ENCODE results near the gene CBLB.
A peak's percentile ranks its signal among the peaks of the same experiment; 100 is the strongest.
"Not testable (repeated sequence)": the region's sequence is repeated elsewhere in the genome, so short reads cannot be mapped to it uniquely, and the experiment has no call there.

The CBLB gene

GRCh38 chr3:105781871-105782270 is 86.9 kb downstream of the CBLB start:
- DNase-seq = no peak

- DNase-seq = no peak
Measured at GRCh38 chr3:105780107-105780506, 88.7 kb downstream of the CBLB start.

- DNase-seq = no peak
Measured at GRCh38 chr3:105775368-105775767, 93.4 kb downstream of the CBLB start.

- DNase-seq = no peak
Measured at GRCh38 chr3:105774444-105775180, 94.2 kb downstream of the CBLB start.

- DNase-seq = no peak
Measured at GRCh38 chr3:105773291-105773690, 95.5 kb downstream of the CBLB start.

- no peak for DNase-seq
Measured at GRCh38 chr3:105772635-105773034, 96.2 kb downstream of the CBLB start.

- no peak for DNase-seq
Measured at GRCh38 chr3:105771392-105771791, 97.4 kb downstream of the CBLB start.

- DNase-seq = no peak
Measured at GRCh38 chr3:105770410-105770809, 98.4 kb downstream of the CBLB start.

GRCh38 chr3:105767776-105768175 is 101.0 kb downstream of the CBLB start:
- no peak for DNase-seq

- no peak for DNase-seq
Measured at GRCh38 chr3:105767216-105767615, 101.6 kb downstream of the CBLB start.

- DNase-seq = no peak
Measured at GRCh38 chr3:105765308-105765639, 103.5 kb downstream of the CBLB start.

GRCh38 chr3:105764378-105765307 is 104.2 kb downstream of the CBLB start:
- DNase-seq = no peak

- no peak for DNase-seq
Measured at GRCh38 chr3:105763659-105764036, 105.2 kb downstream of the CBLB start.

GRCh38 chr3:105762749-105763658 is 105.8 kb downstream of the CBLB start:
- no peak for DNase-seq

GRCh38 chr3:105762214-105762613 is 106.6 kb downstream of the CBLB start:
- DNase-seq = not testable (repeated sequence)

GRCh38 chr3:105759442-105760078 is 109.3 kb downstream of the CBLB start:
- no peak for DNase-seq

- DNase-seq = no peak
Measured at GRCh38 chr3:105758451-105758850, 110.4 kb downstream of the CBLB start.

GRCh38 chr3:105755121-105755886 is 113.5 kb downstream of the CBLB start:
- DNase-seq = no peak

- no peak for DNase-seq
Measured at GRCh38 chr3:105752791-105753415, 115.9 kb downstream of the CBLB start.

GRCh38 chr3:105747696-105748095 is 121.1 kb downstream of the CBLB start:
- DNase-seq = no peak

- peak; percentile 61 for DNase-seq
Measured at GRCh38 chr3:105747060-105747541, 121.7 kb downstream of the CBLB start.
